GM19467 (cell line): ENCODE measurements around the gene SNX8.
A peak's percentile ranks its signal among the peaks of the same experiment; 100 is the strongest.
"Not testable (repeated sequence)": the region's sequence is repeated elsewhere in the genome, so short reads cannot be mapped to it uniquely, and the experiment has no call there.

ENCODE experiments used
- ATAC-seq: cut with Tn5 transposase; IDR thresholded peaks from one replicate; pipeline ENCODE4 v1.9.1; 2021; ENCODE audit warnings: mild to moderate bottlenecking, moderate library complexity; ENCODE audit not compliant: unreplicated experiment

SNX8 gene

GRCh38 chr7:2326951-2327350 is 12.7 kb upstream of the SNX8 start:
- no peak for ATAC-seq

GRCh38 chr7:2325162-2325561 is 10.9 kb upstream of the SNX8 start:
- no peak for ATAC-seq

- ATAC-seq, result no peak
Observed at GRCh38 chr7:2321020-2321419, 6.8 kb upstream of the SNX8 start.

GRCh38 chr7:2317556-2318293 is 3.5 kb upstream of the SNX8 start:
- ATAC-seq, result no peak

- no peak for ATAC-seq
Observed at GRCh38 chr7:2316578-2316977, 2.3 kb upstream of the SNX8 start.

GRCh38 chr7:2315787-2316186 is 1.5 kb upstream of the SNX8 start:
- no peak for ATAC-seq

GRCh38 chr7:2314956-2315530 is 802 bp upstream of the SNX8 start:
- not testable (repeated sequence) for ATAC-seq

- ATAC-seq, result peak; percentile 6
Observed at GRCh38 chr7:2313450-2314208, 612 bp downstream of the SNX8 start.

GRCh38 chr7:2312267-2312929 is 1.8 kb downstream of the SNX8 start:
- no peak for ATAC-seq

GRCh38 chr7:2309889-2310331 is 4.3 kb downstream of the SNX8 start:
- ATAC-seq, result no peak

- peak; percentile 47 for ATAC-seq
Observed at GRCh38 chr7:2307690-2308107, 6.5 kb downstream of the SNX8 start.

GRCh38 chr7:2306688-2307087 is 7.6 kb downstream of the SNX8 start:
- no peak for ATAC-seq

GRCh38 chr7:2305258-2305657 is 9.0 kb downstream of the SNX8 start:
- not testable (repeated sequence) for ATAC-seq

GRCh38 chr7:2303520-2303919 is 10.7 kb downstream of the SNX8 start:
- not testable (repeated sequence) for ATAC-seq

- not testable (repeated sequence) for ATAC-seq
Observed at GRCh38 chr7:2302743-2303397, 11.4 kb downstream of the SNX8 start.

GRCh38 chr7:2301511-2301863 is 12.8 kb downstream of the SNX8 start:
- no peak for ATAC-seq

- ATAC-seq, result no peak
Observed at GRCh38 chr7:2299870-2300512, 14.2 kb downstream of the SNX8 start.

- peak; percentile 44 for ATAC-seq
Observed at GRCh38 chr7:2299131-2299829, 15.0 kb downstream of the SNX8 start.

- no peak for ATAC-seq
Observed at GRCh38 chr7:2296832-2297231, 17.4 kb downstream of the SNX8 start.
